Measurements from ENCODE around the gene RPRD1B.
A peak's percentile ranks its signal among the peaks of the same experiment; 100 is the strongest.

RPRD1B gene

GRCh38 chr20:38073307-38074071 is 39.9 kb downstream of the RPRD1B start:
- DNase-seq (ENCODE audit: low read depth in 1 of 2, low spot score in 1 of 2), result peak in 1 of 2 donors; percentile 10

- no peak for DNase-seq (ENCODE audit: low read depth in 1 of 2, low spot score in 1 of 2)
Measured at GRCh38 chr20:38075161-38075998, 41.8 kb downstream of the RPRD1B start.

- no peak for DNase-seq (ENCODE audit: low read depth in 1 of 2, low spot score in 1 of 2)
Measured at GRCh38 chr20:38076548-38076947, 43.0 kb downstream of the RPRD1B start.

- DNase-seq (ENCODE audit: low read depth in 1 of 2, low spot score in 1 of 2), result no peak
Measured at GRCh38 chr20:38078084-38078483, 44.5 kb downstream of the RPRD1B start.

- no peak for DNase-seq (ENCODE audit: low read depth in 1 of 2, low spot score in 1 of 2)
Measured at GRCh38 chr20:38079353-38079752, 45.8 kb downstream of the RPRD1B start.

- no peak for DNase-seq (ENCODE audit: low read depth in 1 of 2, low spot score in 1 of 2)
Measured at GRCh38 chr20:38081575-38081974, 48.0 kb downstream of the RPRD1B start.

- DNase-seq (ENCODE audit: low read depth in 1 of 2, low spot score in 1 of 2), result no peak
Measured at GRCh38 chr20:38082894-38083293, 49.3 kb downstream of the RPRD1B start.

- no peak for DNase-seq (ENCODE audit: low read depth in 1 of 2, low spot score in 1 of 2)
Measured at GRCh38 chr20:38083338-38084048, 49.9 kb downstream of the RPRD1B start.

- no peak for DNase-seq (ENCODE audit: low read depth in 1 of 2, low spot score in 1 of 2)
Measured at GRCh38 chr20:38084425-38084951, 50.9 kb downstream of the RPRD1B start.

- no peak for DNase-seq (ENCODE audit: low read depth in 1 of 2, low spot score in 1 of 2)
Measured at GRCh38 chr20:38085026-38085425, 51.5 kb downstream of the RPRD1B start.

- DNase-seq (ENCODE audit: low read depth in 1 of 2, low spot score in 1 of 2), result no peak
Measured at GRCh38 chr20:38089500-38089899, 56.0 kb downstream of the RPRD1B start.

GRCh38 chr20:38090061-38090460 is 56.5 kb downstream of the RPRD1B start:
- no peak for DNase-seq (ENCODE audit: low read depth in 1 of 2, low spot score in 1 of 2)

- no peak for DNase-seq (ENCODE audit: low read depth in 1 of 2, low spot score in 1 of 2)
Measured at GRCh38 chr20:38091441-38092216, 58.1 kb downstream of the RPRD1B start.

GRCh38 chr20:38092260-38092857 is 58.8 kb downstream of the RPRD1B start:
- no peak for DNase-seq (ENCODE audit: low read depth in 1 of 2, low spot score in 1 of 2)

GRCh38 chr20:38092915-38093314 is 59.4 kb downstream of the RPRD1B start:
- DNase-seq (ENCODE audit: low read depth in 1 of 2, low spot score in 1 of 2), result no peak

GRCh38 chr20:38093641-38094077 is 60.1 kb downstream of the RPRD1B start:
- no peak for DNase-seq (ENCODE audit: low read depth in 1 of 2, low spot score in 1 of 2)

GRCh38 chr20:38094373-38094891 is 60.9 kb downstream of the RPRD1B start:
- peak in 1 of 2 donors; percentile 25 for DNase-seq (ENCODE audit: low read depth in 1 of 2, low spot score in 1 of 2)

GRCh38 chr20:38095017-38095686 is 61.6 kb downstream of the RPRD1B start:
- DNase-seq (ENCODE audit: low read depth in 1 of 2, low spot score in 1 of 2), result no peak

- no peak for DNase-seq (ENCODE audit: low read depth in 1 of 2, low spot score in 1 of 2)
Measured at GRCh38 chr20:38098952-38099351, 65.4 kb downstream of the RPRD1B start.
